ENCODE results near the gene CCNF.

DNA sequence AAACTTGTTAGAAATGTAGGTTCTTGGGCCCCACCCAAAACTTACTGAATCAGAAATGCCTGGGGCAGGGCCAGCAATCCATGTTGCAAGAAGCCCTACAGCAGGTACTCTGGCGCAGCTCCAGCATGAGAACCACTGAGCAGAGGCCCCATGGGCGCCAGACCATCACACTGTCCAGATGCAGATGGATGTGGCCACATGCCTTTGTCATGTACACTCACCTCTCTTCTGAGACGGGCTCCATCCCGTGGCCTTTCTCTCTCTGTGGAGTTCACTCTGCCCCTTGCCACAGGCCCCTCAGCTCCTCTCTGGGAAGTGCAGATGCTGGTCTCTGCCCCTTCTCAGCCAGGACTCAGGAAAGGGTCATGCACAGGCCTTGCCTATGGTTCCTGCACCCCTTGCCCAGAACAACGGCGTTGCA, 2.3 kb upstream of the CCNF start:
- TF ChIP-seq NFE2L1 (tag; IDR thresholded peaks at IDR 0.05; ENCODE audit: borderline replicate concordance, low read depth) (no peak), SMARCC2 (IDR thresholded peaks at IDR 0.05; ENCODE audit: low read depth) (no peak), GATA2 (CRISPR knock-in tag; IDR thresholded peaks at IDR 0.05) (no peak), EP300 (IDR thresholded peaks at IDR 0.05; ENCODE audit: low read length) (no peak), CXXC5 (CRISPR knock-in tag; IDR thresholded peaks at IDR 0.05) (no peak), MAZ (CRISPR knock-in tag; conservative IDR thresholded peaks at IDR 0.05 in 1 of 2, IDR thresholded peaks at IDR 0.05 in 1 of 2) (no peak)
- TF ChIP-seq, protein P1, sequence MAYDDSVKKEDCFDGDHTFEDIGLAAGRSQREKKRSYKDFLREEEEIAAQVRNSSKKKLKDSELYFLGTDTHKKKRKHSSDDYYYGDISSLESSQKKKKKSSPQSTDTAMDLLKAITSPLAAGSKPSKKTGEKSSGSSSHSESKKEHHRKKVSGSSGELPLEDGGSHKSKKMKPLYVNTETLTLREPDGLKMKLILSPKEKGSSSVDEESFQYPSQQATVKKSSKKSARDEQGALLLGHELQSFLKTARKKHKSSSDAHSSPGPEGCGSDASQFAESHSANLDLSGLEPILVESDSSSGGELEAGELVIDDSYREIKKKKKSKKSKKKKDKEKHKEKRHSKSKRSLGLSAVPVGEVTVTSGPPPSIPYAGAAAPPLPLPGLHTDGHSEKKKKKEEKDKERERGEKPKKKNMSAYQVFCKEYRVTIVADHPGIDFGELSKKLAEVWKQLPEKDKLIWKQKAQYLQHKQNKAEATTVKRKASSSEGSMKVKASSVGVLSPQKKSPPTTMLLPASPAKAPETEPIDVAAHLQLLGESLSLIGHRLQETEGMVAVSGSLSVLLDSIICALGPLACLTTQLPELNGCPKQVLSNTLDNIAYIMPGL (CRISPR knock-in tag; IDR thresholded peaks at IDR 0.05): no peak

Measured in K562 (cell line).